GM12891 (cell line): ENCODE results near the gene ARMC9.

ENCODE experiments used
- POLR2A ChIP-seq: IDR thresholded peaks from 2 replicates; pipeline ENCODE4 v1.6.1; 2011; ENCODE audit warnings: low read depth, low read length, control low read depth
- TAF1 ChIP-seq: IDR thresholded peaks from 2 replicates; pipeline ENCODE4 v1.6.1; 2011; ENCODE audit warnings: low read depth, low read length, control low read depth

GRCh38 chr2:231186325-231186724 lies 12.1 kb upstream of the ARMC9 start:
- TF ChIP-seq TAF1, result no peak
- no peak for TF ChIP-seq POLR2A
